Kidney (tissue), 14 donors: ENCODE measurements around the gene ANKS1B. TPM values are rescaled to one million over a fixed set of nuclear protein-coding genes. Genes with fewer than 3 reads are reported as not detected.

Experiments used
- DNase-seq, 5 donors: peaks; one replicate each; pipeline ENCODE4 v3.0.0-alpha.2; 2013 to 2020
- FAIRE-seq: peaks from 2 replicates; lab custom pipeline; 2012; peaks lifted over from hg19 to GRCh38; lab: Jason Lieb, UNC
- H3K27ac ChIP-seq, 2 donors: one replicate each; pipeline ENCODE4 v1.7.0; 2013; ENCODE audit warnings: low read depth in 2 of 2, low read length in 2 of 2, inconsistent platforms in 1 of 2
- H3K27me3 ChIP-seq: one replicate; pipeline ENCODE4 v1.7.1; 2013; ENCODE audit warnings: low read length, inconsistent platforms; ENCODE audit not compliant: control insufficient read depth, insufficient read depth
- H3K36me3 ChIP-seq, 3 donors: one replicate each; pipeline versions ENCODE4 v1.7.0 to v1.7.1; 2013; ENCODE audit warnings: low read length in 3 of 3, control low read depth in 1 of 3, inconsistent platforms in 1 of 3; ENCODE audit not compliant: insufficient read depth in 3 of 3, control insufficient read depth in 2 of 3
- H3K4me1 ChIP-seq, 3 donors: one replicate each; pipeline versions ENCODE4 v1.7.0 to v1.7.1; 2013; ENCODE audit warnings: low read length in 3 of 3, inconsistent platforms in 1 of 3, low read depth in 1 of 3; ENCODE audit not compliant: control insufficient read depth in 2 of 3, insufficient read depth in 2 of 3
- H3K4me3 ChIP-seq, 3 donors: one replicate each; pipeline versions ENCODE4 v1.7.0 to v1.8.1; 2013; ENCODE audit warnings: low read length in 3 of 3, control low read depth in 1 of 3, inconsistent platforms in 1 of 3
- H3K9ac ChIP-seq, 3 donors: one replicate each; pipeline versions ENCODE4 v1.7.0 to v1.7.1; 2013; ENCODE audit warnings: low read length in 3 of 3, control low read depth in 1 of 3, inconsistent platforms in 1 of 3
- H3K9me3 ChIP-seq, 3 donors: one replicate each; pipeline versions ENCODE4 v1.7.0 to v1.7.1; 2013; ENCODE audit warnings: low read length in 3 of 3, control low read depth in 1 of 3, inconsistent platforms in 1 of 3; ENCODE audit not compliant: control insufficient read depth in 2 of 3, insufficient read depth in 1 of 3
- intact Hi-C: fragments of 100-400 bp; cut with DNase I; formaldehyde crosslinking; loops from one replicate; pipeline ENCODE4 v1.11.1; 2022
- polyA plus RNA-seq: library from polyadenylated mRNA; stranded (reverse); fragments of 350-450 nt; fragmentation: Illumina TruSeq; extraction: RNeasy Lipid Tissue Mini Kit (QIAGEN cat#74804); gene quantifications from one replicate; pipeline ENCODE4 v1.2.3, GENCODE V29; 2014; ENCODE audit warnings: low read depth, low replicate concordance; ENCODE audit not compliant: insufficient read depth
- total RNA-seq: library from RNA; stranded (reverse); fragmentation: NEBNext Ultra II Directional; extraction: Animal tissue kit (Norgen Biotek cat#: 25700); gene quantifications from one replicate; pipeline ENCODE4 v1.2.1, GENCODE V29; 2021
- TF ChIP-seq, protein P1 (sequence below): IDR thresholded peaks from 3 replicates; pipeline ENCODE4 v1.5.1; 2012; ENCODE audit warnings: mild to moderate bottlenecking, moderate library complexity, borderline replicate concordance; ENCODE audit not compliant: insufficient read depth; ENCODE audit errors: extremely low read depth
- donor health status: control.
- donor health status: control.
- donor health status: control.
- donor health status: control.
- donor health status: control.
- donor health status: DM: yes; HTN: yes; CAD: no.
- donor health status: Normal renal cell carcinoma (clear cell type).

Gene ANKS1B
- total and polyA plus RNA-seq, 2 donors from 2014 or later = 1.7 to 5.8 TPM

DNA sequence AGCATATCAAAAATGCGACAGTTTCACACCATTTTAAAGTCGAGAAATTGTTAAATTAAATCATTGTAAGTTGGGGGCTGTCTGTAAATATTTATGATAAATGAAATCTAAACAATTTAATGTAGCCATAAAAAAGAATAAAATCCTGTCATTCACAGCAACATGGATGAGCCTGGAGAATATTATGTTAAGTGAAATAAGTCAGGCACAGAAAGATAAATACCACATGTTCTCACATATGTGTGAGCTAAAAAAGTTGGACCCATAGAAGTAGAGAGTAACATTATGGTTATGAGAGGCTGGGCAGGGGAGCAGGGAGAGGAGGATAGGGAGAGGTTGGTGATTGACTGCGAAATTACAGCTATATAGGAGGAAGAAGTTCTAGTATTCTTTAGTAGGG, 201.3 kb downstream of the ANKS1B start:
- Histone ChIP-seq H3K4me1 (no peaks in the 10 kb centered on the region), H3K27me3 (no peaks in the 10 kb centered on the region), H3K4me3 (no peak overlapping the region), H3K9ac (no peak overlapping the region), H3K36me3 (no peaks in the 10 kb centered on the region), H3K27ac (no peak overlapping the region), H3K9me3 (peaks cover 0 to 4% (median 0%) of the 10 kb centered on the region in 3 donors)
- FAIRE-seq (no peak), DNase-seq (no peak)
- intact Hi-C loops = no loop called here
- TF ChIP-seq, protein P1, sequence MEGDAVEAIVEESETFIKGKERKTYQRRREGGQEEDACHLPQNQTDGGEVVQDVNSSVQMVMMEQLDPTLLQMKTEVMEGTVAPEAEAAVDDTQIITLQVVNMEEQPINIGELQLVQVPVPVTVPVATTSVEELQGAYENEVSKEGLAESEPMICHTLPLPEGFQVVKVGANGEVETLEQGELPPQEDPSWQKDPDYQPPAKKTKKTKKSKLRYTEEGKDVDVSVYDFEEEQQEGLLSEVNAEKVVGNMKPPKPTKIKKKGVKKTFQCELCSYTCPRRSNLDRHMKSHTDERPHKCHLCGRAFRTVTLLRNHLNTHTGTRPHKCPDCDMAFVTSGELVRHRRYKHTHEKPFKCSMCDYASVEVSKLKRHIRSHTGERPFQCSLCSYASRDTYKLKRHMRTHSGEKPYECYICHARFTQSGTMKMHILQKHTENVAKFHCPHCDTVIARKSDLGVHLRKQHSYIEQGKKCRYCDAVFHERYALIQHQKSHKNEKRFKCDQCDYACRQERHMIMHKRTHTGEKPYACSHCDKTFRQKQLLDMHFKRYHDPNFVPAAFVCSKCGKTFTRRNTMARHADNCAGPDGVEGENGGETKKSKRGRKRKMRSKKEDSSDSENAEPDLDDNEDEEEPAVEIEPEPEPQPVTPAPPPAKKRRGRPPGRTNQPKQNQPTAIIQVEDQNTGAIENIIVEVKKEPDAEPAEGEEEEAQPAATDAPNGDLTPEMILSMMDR = no peak

DNA sequence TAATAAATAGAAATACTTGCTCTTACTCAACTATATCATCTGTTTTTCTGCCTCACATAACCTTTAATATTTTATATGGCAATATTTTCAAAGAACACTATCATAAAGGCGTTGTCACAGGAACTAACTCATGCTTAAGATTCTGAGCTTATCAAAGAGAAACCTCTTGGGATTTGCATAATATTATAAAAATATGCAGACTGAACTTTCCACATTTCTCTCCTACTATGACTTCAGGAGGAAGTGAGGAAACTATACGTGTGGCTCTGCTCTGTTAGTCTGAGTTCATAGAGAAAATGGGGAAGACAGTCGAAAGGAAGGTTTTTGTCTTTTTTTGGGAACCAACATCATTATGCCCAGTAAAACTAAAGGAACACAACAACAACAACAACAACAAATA, 212.5 kb downstream of the ANKS1B start:
- no peak overlapping the region for H3K9ac ChIP-seq
- no peaks in the 10 kb centered on the region for H3K27me3 ChIP-seq
- intact Hi-C loops = no loop called here
- no peak for DNase-seq
- H3K9me3 ChIP-seq = no peaks in the 10 kb centered on the region
- no peaks in the 10 kb centered on the region for H3K4me1 ChIP-seq
- H3K27ac ChIP-seq = no peak overlapping the region
- no peak overlapping the region for H3K4me3 ChIP-seq
- no peak for FAIRE-seq
- TF ChIP-seq, protein P1 = no peak
- no peaks in the 10 kb centered on the region for H3K36me3 ChIP-seq

DNA sequence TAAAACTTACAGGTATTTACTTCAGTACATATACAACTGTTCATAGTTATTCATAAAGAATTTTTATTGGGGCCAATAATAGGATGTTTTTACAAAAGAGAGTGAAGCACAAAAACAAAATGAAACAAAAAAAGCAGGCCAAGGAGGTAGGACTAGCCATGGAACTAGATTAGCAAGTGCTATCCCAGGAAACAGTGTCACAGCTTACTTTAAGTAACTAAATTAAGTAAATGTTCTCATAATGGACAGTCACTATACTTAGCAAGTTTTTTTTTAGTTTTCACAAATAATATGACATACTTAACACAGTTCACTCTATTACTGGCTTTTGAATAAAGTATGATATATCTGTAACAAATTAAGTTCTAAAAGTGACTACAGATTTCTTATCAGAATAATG, 213.1 kb downstream of the ANKS1B start:
- no peak for DNase-seq
- H3K27me3 ChIP-seq = no peaks in the 10 kb centered on the region

More for the DNA sequence above, 213.1 kb downstream of the ANKS1B start:
- TF ChIP-seq, protein P1 = no peak
- Histone ChIP-seq H3K36me3 (no peaks in the 10 kb centered on the region), H3K27ac (no peak overlapping the region), H3K9ac (no peak overlapping the region), H3K9me3 (no peaks in the 10 kb centered on the region), H3K4me3 (no peak overlapping the region), H3K4me1 (no peaks in the 10 kb centered on the region)
- FAIRE-seq = peak; percentile 42
- intact Hi-C loops = no loop called here
